GM18511 (cell line): ENCODE results near the gene ATP7A.
A peak's percentile ranks its signal among the peaks of the same experiment; 100 is the strongest.
"Not testable (repeated sequence)": the region's sequence is repeated elsewhere in the genome, so short reads cannot be mapped to it uniquely, and the experiment has no call there.

Experiments
- ATAC-seq: cut with Tn5 transposase; IDR thresholded peaks from one replicate; pipeline ENCODE4 v1.9.1; 2021; ENCODE audit warnings: mild to moderate bottlenecking, moderate library complexity; ENCODE audit not compliant: unreplicated experiment

Gene ATP7A

DNA sequence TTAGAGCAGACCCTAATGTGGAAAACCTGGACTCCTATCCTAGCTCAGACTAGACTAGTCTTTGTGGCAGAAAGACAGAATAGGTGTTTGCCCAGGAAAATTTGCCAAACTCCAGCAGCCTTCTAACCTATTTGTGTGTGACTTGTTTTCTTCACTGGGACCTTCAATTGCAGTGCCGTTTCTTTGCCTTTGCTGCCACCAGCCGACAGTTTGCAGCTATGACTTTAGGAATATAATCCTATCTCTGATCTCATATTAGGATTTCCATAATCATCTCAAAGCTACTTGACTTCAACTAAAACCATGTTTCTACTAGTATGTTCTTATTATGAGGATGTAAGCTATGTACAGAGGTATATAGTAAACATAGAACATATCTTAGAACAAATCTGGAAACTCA lies 119.2 kb downstream of the ATP7A start:
- ATAC-seq, result no peak

DNA sequence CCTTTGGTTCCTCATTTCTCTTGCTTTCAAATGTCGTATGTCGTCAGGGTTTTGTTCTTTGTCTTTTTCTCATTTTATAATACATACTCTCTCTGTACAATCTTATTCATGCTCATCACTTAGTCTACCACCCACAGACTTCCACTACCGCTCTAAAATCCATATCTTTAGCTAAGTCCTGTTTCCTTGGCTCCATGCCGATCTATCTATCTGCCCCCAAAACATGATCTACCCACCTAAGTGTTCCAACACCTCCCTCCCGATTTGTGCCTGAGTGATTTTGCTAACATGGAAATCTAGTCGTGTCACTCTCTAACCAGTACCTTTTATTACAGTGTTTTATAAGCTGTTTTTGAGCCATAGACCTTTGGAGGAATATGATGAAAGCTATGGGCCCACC lies 124.6 kb downstream of the ATP7A start:
- ATAC-seq, result no peak

DNA sequence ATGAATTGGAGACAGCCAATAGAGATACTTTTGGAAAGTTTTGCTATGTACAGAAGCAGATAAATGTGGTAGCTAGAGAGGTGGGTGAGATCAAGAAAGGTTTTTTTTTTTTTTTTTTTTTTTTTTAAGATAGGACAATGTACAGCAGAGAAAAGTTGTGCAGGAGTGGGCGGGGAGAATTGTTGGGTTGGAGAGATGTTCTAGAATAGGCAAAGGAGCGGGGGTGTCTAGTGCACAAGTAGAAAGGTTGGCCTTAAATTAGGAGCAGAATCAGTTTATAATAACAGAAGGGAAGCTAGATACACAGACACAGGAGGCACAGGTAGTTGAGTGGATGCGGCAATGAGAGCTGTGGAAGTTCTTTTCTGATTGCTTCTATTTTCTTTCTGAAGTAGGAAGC lies 127.4 kb downstream of the ATP7A start:
- ATAC-seq, result no peak

DNA sequence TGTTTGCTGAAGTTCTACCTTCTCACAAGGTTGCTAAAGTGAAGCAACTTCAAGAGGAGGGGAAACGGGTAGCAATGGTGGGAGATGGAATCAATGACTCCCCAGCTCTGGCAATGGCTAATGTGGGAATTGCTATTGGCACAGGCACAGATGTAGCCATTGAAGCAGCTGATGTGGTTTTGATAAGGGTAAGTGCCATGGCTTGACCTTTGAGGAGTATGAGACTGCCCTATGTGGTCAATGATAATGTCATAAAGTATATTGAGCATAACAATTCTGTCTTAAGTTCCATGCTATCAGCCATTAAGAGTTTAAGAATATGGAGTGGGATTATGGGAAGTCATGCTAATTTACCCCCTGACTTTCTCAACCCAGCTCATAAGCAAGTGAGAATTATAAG lies 132.1 kb downstream of the ATP7A start:
- no peak for ATAC-seq

DNA sequence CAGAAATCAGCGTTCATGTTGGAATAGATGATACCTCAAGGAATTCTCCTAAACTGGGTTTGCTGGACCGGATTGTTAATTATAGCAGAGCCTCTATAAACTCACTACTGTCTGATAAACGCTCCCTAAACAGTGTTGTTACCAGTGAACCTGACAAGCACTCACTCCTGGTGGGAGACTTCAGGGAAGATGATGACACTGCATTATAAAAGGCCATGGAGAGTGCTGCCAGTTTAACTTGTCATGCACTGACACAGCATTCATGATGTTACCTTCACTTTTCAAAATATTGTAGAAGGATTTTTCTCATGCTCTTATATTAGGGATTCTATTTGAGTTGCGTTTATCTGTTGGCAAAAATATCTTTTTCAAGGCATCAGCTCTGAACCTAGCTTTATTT lies 135.9 kb downstream of the ATP7A start:
- ATAC-seq, result no peak

DNA sequence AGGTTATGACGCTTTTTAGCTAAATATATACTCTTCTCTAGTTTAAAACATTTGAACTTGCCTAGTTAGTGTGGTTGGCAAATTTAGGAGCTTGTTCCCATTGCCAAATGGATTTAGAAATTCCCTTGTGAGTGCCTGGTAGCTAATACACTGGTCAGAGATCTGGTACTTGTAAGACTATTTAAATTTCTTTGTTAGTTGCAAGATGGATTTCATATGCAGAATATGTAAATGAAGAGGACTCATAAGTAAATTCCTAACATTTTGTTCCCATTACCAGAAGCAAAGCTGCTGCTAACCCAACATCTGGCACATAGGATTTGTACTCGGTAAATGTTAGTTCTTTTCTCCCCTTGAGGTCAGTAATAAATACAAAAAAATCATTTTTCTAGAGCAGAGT lies 137.6 kb downstream of the ATP7A start:
- ATAC-seq, result no peak

DNA sequence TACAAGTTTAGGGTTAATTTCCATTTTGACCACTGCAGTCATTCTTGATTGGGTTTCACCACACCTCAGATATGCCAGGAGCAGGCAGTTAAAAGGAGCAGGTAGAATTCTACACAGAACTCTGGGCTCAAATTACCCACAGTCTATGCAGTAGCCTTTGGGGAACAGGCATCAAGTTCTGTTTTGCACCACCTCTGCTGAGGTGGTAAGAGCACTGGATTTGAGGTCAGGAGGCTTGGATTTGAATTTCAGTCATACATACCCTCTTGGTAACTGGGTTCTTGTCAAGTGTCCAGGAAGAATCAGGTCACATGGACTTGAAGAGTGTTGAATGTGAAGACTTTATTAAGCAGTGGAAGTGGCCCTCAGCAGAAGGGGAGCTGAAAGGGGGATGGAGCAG lies 153.2 kb downstream of the ATP7A start:
- ATAC-seq, result no peak

DNA sequence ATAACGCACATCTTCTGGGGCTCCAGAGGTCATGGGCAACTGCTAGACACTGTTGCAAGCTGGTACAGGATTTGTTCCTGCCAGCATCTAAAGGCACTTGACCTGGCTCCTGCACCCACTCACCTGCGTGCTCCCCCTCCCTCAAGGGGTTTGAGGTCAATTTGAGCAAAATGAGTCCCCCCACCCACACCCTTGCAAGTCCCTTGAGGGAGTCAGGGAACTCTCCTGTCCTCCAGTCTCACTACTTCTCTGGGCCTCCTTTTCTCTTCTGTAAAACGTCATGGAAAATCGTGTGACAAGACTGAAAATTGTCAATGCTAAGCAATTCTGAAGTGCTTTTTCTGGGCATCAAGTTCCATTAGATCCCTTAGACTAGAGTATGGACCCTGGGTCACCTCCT lies 153.7 kb downstream of the ATP7A start:
- ATAC-seq, result no peak

DNA sequence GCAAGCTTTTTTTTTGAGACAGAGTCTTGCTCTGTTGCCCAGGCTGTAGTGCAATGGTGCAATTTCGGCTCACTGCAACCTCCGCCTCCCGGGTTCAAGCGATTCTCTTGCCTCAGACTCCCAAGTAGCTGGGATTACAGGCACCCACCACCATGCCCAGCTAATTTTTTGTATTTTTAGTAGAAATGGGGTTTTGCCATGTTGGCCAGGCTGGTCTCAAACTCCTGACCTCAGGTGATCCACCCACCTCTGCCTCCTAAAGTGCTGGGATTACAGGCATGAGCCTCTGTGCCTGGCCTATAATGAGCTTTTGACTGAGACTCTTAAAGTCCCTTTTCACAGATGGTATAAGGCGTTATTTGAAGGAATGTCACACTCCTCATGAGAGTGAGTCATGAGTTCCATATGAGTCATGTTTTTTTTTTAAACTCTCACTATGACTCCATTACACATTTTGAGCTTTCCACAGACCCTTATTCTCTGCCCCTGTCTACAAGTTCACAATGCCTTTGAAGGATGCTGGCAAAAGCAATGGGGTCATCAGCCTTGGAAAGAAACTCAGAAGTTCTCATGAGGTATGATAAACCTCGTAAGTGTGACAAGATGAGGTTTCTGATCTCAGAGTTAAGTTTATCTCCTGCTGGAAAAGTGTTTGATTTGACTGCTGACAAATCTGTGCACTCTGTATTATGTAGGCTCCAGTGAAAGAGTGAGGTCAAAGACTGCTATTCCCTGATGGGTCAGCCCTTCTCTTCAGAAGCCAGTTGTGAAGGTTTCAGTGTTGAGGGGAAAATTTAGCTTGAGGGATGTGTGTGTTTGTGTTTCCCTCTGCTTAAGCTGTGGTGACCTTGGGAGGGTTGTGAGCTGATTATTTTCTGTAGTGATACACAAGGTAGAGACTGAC lies 154.5 kb downstream of the ATP7A start:
- peak; percentile 78 for ATAC-seq

DNA sequence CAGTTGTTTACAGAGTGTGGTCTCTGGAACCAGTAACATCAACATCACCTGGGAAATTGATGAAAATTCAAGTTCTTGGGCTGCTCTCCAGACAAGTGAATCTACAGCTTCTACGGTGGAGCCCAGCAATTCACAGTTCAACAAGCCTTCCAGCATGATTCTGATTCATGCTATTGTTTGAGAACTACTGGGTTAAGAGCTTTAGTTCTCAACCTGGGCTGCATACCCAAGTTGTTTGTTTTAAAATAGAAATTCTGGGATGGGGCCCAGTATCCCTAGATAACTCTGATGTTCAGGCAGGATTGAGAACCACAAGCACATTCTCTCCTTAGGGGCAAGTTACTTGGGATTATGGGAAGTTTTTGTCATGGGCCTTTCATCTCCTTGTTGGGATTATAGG lies 155.6 kb downstream of the ATP7A start:
- no peak for ATAC-seq

DNA sequence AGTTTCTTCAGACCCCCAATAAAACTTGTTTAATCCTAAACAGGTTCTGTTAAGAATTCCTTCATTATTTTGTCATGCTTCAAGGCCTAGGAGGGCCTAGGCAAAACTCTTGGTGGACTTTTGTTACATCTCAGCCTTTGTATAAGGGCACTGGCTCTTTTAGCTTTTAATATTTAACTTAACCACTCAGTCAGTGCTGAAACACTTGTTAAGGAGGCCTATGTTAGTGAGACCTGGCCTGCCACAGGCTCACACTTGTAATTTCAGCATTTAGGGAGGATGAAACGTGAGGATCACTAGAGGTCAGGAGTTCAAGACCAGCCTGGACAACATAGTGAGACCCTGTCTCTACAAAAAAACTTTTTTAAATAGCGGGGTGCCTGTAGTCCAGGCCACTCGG lies 160.8 kb downstream of the ATP7A start:
- ATAC-seq, result no peak

DNA sequence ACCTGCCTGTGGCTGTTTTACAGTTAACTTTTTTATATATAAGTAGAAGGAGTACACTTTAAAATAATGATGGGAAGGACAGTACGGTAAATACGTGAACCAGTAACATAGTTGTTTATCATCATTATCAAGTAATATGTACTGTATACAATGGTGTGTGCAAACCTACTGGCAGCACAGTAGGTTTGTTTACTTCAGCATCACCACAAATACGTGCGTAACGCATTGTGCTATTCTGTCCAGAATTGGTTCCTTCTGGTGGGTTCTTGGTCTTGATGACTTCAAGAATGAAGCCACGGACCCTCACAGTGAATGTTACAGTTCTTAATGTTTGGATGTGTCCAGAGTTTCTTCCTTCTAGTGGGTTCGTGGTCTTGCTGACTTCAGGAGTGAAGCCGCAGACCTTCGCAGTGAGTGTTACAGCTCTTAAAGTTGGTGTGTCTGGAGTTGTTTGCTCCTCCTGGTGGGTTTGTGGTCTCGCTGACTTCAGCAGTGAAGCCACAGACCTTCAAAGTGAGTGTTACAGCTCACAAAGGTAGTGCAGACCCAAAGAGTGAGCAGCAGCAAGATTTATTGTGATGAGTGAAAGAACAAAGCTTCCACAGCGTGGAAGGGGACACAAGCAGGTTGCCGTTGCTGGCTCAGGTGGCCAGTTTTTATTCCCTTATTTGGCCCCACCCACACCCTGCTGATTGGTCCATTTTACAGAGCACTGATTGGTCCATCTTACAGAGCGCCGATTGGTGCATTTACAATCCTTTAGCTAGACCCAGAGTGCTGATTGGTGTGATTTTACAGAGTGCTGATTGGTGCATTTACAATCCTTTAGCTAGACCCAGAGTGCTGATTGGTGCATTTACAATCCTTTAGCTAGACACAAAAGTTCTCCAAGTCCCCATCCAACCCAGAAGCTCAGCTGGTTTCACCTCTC lies 162.9 kb downstream of the ATP7A start:
- ATAC-seq, result not testable (repeated sequence)

DNA sequence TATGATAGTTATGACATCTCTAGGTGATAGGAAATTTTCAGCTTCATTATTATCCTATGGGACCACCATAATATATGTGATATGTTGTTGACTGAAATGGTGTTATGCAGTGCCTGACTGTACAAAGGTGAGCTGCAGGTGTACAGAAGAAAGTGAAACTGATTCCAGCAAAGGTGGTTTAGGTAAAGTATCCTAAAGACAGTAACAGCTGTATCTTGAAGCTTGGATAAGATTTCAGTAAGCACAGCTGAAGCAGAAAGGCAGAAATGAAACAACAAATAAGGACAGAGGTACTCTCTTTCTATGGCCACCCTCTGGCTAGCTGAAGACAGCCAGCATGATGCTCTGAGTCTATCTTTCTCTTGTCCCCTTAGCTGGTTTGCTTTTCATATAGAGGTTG lies 163.6 kb downstream of the ATP7A start:
- peak; percentile 53 for ATAC-seq

DNA sequence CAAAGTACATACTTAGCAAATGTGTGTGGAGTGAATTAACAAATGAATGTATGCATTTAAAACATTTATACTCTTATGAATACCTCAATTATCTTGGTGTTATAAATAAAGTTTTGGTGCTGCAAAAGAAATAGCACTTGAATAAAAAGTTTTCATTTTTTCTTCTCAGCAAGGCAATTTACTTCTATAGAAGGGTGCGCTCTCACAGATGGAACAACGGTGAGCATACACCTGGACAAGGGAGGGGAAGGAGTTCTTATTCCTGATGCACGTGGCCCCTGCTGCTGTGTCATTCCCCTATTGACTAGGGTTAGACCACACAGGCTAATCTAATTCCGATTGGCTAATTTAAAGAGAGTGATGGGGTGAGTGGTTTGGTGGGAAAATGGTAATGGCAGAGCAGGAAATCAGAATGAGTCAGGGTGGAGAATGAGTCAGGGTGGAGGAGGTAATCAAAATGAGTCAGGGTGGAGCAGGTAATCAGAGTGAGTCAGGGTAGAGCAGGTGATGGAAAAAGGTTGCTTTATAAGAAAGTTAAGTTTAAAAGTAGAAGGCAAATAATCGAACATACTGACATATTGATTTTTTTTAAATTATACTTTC lies 165.4 kb downstream of the ATP7A start:
- no peak for ATAC-seq

DNA sequence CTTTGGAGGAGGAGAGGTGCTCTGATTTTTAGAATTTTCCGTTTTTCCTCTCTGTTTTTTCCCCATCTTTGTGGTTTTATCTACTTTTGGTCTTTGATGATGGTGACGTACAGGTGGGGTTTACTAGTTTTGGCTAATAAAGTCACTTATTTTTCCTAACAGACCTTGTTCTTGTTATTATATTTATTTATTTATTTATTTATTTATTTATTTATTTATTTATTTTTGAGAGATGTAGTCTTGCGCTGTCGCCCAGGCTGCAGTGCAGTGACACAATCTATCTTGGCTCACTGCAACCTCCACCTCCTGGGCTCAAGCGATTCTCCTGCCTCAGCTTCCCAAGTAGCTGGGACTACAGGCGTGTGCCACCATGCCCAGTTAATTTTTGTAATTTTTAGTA lies 170.9 kb downstream of the ATP7A start:
- not testable (repeated sequence) for ATAC-seq

DNA sequence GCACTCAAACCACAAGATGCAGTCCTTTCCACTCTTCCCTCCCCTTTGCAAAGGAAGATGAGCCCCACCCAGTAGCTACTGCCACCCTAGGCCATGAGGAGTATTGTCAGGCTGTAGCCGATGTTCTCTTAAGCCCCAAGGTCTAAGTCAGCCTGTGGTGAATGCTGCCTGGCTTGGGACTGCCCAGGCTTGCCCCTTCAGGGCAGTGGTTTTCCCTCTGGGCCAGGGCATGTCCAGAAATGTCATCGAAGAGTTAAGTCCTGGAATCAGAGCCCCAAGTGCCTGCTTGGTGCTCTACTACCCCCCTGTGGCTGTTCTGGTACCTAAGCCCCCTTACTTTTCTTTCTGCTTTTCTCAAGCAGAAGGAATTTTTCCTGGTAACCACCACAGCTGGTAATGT lies 181.8 kb downstream of the ATP7A start:
- ATAC-seq, result peak; percentile 94

DNA sequence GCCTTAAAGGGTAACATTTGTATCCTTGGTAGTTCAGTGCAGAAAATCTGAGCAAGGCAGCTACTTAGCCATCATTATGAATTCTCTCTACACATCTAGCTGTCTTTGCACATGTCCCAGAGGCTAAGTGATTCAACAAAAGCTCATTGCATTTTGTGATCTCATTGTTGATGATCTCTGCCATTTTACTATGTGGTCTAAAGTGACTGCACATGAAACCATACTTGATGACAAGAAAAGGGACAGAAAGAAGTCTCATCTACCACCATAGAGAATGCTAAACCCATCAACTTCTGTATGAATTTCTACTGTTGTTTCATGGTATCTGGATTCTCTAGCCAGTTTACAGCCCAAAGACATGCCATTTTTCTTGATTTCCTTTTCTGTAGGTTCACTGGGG lies 187.6 kb downstream of the ATP7A start:
- ATAC-seq, result no peak
